ENCODE data around the gene RPP30. TPM values are rescaled to one million over a fixed set of nuclear protein-coding genes. Genes with fewer than 3 reads are reported as not detected.

The RPP30 gene
- total and polyA plus RNA-seq, 4 donors = 11.2 to 22.6 (median 13.0) TPM

GRCh38 chr10:90919683-90920574, 48.2 kb downstream of the RPP30 start:
- no peaks in the 10 kb centered on the region for H3K4me1 ChIP-seq (ENCODE audit: control insufficient read depth in 4 of 4, insufficient read depth in 4 of 4, low read length in 3 of 4)
- TF ChIP-seq JUND (IDR thresholded peaks at IDR 0.05) (no peak), FOXA1 (IDR thresholded peaks at IDR 0.05) (no peak), CTCF (IDR thresholded peaks at IDR 0.05; ENCODE audit: low read depth, low read length, missing input control) (no peak), HNF4G (IDR thresholded peaks at IDR 0.05) (no peak), HNF4A (conservative IDR thresholded peaks at IDR 0.05) (no peak)
- no peaks in the 10 kb centered on the region for H3K9me3 ChIP-seq (ENCODE audit: control insufficient read depth in 4 of 4, low read length in 3 of 4)
- H3K4me3 ChIP-seq (ENCODE audit: low read depth in 1 of 3, low read length in 3 of 3) = no peak overlapping the region
- no peak overlapping the region for H3K27ac ChIP-seq (ENCODE audit: low read depth in 1 of 2, low read length in 2 of 2)
- DNase-seq (ENCODE audit: low spot score) = no peak
- peaks cover 0 to 4% (median 0%) of the 10 kb centered on the region in 4 donors for H3K27me3 ChIP-seq (ENCODE audit: control insufficient read depth in 4 of 4, insufficient read depth in 4 of 4, low read length in 3 of 4)
- H3K36me3 ChIP-seq (ENCODE audit: control insufficient read depth in 4 of 4, insufficient read depth in 3 of 4, low read depth in 1 of 4, low read length in 3 of 4) = no peaks in the 10 kb centered on the region
- WGBS = 69% methylated on average over 8 of the region's 8 CpGs
- H3K9ac ChIP-seq (ENCODE audit: low read depth in 1 of 2, low read length in 2 of 2) = no peak overlapping the region

- H3K4me3 ChIP-seq (ENCODE audit: low read depth in 1 of 3, low read length in 3 of 3) = no peak within 1 kb of the TSS
- no peaks in the 10 kb centered on the region for H3K4me1 ChIP-seq (ENCODE audit: control insufficient read depth in 4 of 4, insufficient read depth in 4 of 4, low read length in 3 of 4)
- no peak within 1 kb of the TSS for H3K9ac ChIP-seq (ENCODE audit: low read depth in 1 of 2, low read length in 2 of 2)
- no peak for DNase-seq (ENCODE audit: low spot score)
- no peaks in the 10 kb centered on the region for H3K9me3 ChIP-seq (ENCODE audit: control insufficient read depth in 4 of 4, low read length in 3 of 4)
- TF ChIP-seq MAX (IDR thresholded peaks at IDR 0.05) = no peak
- no peak for TF ChIP-seq NR2F2 (IDR thresholded peaks at IDR 0.05)
- TF ChIP-seq ZBTB33 (IDR thresholded peaks at IDR 0.05) = no peak
- no peak for TF ChIP-seq REST (IDR thresholded peaks at IDR 0.05)
- TF ChIP-seq TAF1 (conservative IDR thresholded peaks at IDR 0.05) = no peak
- TF ChIP-seq GABPA (IDR thresholded peaks at IDR 0.05 in 1 of 2, conservative IDR thresholded peaks at IDR 0.05 in 1 of 2) = no peak
- no peak for TF ChIP-seq HNF4A (conservative IDR thresholded peaks at IDR 0.05)
- TF ChIP-seq FOXA2 (IDR thresholded peaks at IDR 0.05) = no peak
- no peak for TF ChIP-seq ATF3 (IDR thresholded peaks at IDR 0.05)
- TF ChIP-seq EGR1 (IDR thresholded peaks at IDR 0.05; ENCODE audit: low read depth in 2 of 2) = no peak
- no peak for TF ChIP-seq SP1 (IDR thresholded peaks at IDR 0.05)
- no peak for TF ChIP-seq CTCF (IDR thresholded peaks at IDR 0.05; ENCODE audit: low read depth, low read length, missing input control)
- no peak for TF ChIP-seq RAD21 (IDR thresholded peaks at IDR 0.05)
- TF ChIP-seq FOXA1 (IDR thresholded peaks at IDR 0.05) = no peak
- no peak for TF ChIP-seq YY1 (IDR thresholded peaks at IDR 0.05)
- TF ChIP-seq JUND (IDR thresholded peaks at IDR 0.05) = no peak
- no peak for TF ChIP-seq HNF4G (IDR thresholded peaks at IDR 0.05)
- TF ChIP-seq RXRA (IDR thresholded peaks at IDR 0.05) = no peak
- no peaks in the 10 kb centered on the region for H3K36me3 ChIP-seq (ENCODE audit: control insufficient read depth in 4 of 4, insufficient read depth in 3 of 4, low read depth in 1 of 4, low read length in 3 of 4)
- H3K27me3 ChIP-seq (ENCODE audit: control insufficient read depth in 4 of 4, insufficient read depth in 4 of 4, low read length in 3 of 4) = no peaks in the 10 kb centered on the region
- WGBS = 56% methylated on average over 5 of the region's 5 CpGs
- H3K27ac ChIP-seq (ENCODE audit: low read depth in 1 of 2, low read length in 2 of 2) = no peak within 1 kb of the TSS
Measured at GRCh38 chr10:90920986-90921666, 49.4 kb downstream of the RPP30 start, which contains the start of gene ANKRD1. Gene ANKRD1 (minus strand): TSS chr10:90921087. CDS start chr10:90921027, 60 bp downstream.

Measured in liver (tissue), 9 donors.